Fibroblast of skin of abdomen (primary cell): ENCODE measurements around the gene LPCAT2.
A peak's percentile ranks its signal among the peaks of the same experiment; 100 is the strongest.

Experiments used
- DNase-seq: peaks from one replicate; pipeline ENCODE4 v3.0.0-alpha.2; 2013

The LPCAT2 gene

DNA sequence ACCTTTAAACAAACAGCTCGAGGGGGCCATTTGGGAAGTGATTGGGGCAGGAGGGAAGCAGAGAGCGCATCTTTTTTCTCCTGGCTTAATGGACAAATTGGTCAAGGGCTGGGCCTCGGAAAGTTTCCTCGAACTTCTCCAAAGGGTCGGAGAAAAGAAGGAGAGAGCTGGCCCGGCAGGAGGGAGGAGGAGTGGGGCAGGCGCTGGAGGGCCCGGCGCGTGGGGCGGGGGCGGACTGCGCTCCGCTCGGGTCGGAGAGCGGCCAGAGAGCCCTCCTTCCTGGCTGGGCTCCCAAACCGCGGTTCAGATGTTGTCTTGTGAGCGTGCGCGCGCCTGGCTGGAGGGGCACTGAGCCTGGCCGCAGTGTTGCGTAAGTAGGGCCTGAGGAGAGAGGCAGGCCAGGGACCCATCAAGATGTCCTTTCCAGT lies 28.6 kb upstream of the LPCAT2 start:
- DNase-seq, result peak; percentile 94

DNA sequence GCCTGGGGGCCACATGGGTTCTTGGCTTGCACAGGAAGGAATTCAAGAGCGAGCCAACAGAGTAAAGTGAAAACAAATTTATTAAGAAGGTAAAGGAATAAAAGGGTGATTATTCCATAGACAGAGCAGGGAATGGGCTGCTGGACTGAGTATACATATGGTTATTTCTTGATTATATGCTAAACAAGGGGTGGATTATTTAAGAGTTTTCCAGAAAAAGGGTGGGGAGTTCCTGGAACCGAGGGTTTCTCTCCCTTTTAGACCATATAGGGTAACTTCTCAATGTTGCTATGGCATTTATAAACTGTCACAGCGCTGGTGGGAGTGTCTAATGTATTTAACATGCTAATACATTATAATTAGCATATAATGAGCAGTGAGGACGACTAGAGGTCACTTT lies 27.8 kb upstream of the LPCAT2 start:
- no peak for DNase-seq

DNA sequence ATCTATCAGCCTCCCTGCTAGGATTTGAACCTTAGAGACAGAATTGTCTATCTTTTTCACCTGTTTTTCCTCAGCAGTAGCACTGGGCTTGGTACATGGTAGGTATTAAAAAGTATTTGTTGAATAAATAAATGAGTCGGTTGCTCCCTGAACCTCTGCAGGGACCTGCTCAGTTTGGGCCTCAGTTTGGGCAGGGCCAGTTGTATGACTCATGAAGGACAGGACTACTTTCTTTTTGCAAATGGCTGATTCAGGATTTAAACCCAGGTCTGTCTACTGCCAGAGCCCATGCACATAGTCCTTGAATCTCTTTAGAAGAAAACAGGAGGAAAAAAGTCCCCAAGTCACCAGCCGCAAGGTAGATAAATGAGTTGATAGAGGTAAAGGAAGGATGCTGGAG lies 26.8 kb upstream of the LPCAT2 start:
- DNase-seq, result no peak

DNA sequence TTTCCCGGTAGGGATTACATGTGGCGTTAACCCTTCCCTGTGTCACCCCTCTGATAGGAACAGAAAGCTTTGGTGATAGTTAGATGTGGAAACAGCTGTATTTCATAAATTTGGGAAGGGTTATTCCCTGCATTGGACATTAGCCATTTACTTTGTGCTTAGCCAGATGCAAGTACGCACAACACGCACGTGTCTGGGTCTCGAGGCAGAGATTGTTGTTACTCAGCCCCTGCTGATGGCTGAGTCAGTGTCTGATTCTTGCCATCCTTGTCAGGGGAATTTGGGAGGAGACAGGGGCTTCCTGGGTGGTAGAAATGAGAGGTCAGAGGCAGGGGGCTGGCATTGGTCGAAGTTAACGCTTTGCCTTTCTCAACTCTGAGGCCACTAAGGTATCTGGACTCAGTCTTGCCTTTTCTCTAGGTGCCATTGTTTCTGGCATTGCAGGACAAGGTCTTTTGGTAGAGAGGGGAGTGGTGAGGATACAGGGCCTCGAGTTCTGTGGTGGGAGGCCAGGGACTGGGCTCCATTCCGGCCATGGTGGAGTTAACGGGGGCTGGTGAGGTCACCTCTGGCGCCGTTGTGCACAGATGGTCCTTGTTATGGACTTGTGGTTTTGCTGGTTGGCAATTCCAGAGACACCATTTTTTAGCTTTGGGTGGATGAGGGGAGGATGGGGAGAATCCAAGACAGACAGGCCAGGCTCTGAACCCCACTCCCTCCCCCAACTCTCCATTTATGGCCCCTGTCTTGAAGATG lies 21.6 kb upstream of the LPCAT2 start:
- peak; percentile 98 for DNase-seq

DNA sequence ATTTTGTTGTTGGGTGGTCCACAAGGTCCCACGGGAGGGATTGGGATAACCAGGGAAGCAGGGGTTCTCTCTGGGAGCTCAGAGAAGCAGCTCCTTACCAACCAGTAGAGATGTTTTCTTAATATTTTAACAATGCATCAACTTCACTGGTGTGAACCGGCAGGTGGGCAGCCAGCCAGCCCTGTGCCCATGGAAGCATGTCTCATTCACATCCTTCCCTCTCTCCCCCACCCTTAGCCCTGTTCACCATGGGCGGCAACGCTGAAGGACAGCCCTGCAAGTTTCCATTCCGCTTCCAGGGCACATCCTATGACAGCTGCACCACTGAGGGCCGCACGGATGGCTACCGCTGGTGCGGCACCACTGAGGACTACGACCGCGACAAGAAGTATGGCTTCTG lies 20.6 kb upstream of the LPCAT2 start:
- no peak for DNase-seq

DNA sequence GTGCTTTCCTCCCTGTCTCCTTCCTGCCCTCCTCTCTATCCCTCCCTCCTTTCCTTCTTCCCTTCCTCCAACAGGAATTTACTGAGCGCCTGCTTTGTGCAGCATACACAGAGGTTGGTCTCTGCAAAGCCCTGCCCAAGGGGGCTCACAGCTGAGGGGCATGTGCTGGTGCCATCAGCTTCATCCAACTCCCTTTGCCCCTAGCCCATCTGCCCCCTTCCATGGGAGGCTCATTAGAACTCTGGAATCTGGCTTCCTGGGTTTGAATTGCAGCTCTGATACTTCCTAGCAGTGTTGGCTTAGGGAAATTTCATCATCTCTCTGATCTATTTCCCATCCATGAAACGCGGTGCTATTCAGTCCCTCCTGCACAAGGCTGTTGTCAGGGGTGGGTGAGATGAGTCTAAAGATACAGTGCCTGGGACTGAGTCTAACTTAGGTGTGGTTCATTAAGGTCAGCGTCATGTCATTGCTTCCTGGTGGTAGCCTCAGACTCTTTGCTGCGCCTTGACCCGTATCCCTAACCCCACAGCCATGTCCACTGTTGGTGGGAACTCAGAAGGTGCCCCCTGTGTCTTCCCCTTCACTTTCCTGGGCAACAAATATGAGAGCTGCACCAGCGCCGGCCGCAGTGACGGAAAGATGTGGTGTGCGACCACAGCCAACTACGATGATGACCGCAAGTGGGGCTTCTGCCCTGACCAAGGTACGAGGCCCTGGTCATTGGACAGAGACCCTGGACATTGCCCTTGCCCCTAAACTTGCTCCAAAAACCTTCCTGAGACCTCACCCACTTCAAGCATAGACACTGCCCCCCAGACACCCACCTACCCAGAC lies 19.5 kb upstream of the LPCAT2 start:
- no peak for DNase-seq

DNA sequence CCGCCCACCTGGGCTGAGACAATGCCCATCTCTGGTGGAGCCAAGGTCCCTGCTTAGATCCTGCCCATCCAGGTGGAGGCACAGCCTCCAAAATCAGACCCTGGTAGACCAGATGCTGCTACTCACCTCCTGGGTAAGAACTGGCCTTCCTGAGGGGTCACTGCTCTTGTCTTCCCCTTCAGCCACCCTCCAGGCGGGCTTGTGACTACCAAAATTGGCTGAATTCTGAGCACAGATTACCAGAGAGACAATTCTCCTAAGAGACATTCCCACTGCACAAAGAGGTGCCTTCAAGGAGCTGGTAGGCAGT lies 19.0 kb upstream of the LPCAT2 start:
- DNase-seq, result no peak

DNA sequence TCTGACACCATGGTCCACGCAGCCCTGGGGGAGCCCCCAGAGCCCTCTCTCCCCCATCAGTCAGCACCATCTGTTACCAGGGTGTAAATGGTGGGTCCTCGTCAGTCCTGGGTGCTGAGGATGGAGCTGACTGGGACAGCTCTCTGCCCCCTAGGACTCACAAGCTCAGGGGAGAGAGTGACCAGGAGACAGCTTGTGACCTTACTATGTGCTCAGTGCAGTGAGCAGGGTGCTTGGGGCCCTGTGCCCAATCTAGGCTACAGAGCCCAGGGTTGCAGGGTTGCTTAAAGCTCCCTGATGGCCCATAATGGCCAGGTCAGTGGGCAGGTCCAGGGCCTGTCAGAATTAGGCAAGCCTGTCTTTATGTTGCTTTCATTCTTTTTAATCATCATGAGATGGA lies 18.6 kb upstream of the LPCAT2 start:
- DNase-seq, result no peak

DNA sequence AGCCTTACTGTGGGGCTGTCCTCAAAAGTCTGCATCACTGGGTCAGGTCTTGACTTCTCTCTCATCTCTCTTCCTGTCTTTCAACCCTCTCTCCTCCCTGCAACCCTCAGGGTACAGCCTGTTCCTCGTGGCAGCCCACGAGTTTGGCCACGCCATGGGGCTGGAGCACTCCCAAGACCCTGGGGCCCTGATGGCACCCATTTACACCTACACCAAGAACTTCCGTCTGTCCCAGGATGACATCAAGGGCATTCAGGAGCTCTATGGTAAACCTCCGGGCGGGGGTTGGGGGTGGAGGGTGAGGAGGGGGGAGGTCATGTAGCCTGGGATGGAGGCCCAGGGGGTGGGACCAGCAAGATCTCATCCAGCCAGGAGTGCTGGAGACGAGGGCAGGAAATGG lies 17.2 kb upstream of the LPCAT2 start:
- no peak for DNase-seq

DNA sequence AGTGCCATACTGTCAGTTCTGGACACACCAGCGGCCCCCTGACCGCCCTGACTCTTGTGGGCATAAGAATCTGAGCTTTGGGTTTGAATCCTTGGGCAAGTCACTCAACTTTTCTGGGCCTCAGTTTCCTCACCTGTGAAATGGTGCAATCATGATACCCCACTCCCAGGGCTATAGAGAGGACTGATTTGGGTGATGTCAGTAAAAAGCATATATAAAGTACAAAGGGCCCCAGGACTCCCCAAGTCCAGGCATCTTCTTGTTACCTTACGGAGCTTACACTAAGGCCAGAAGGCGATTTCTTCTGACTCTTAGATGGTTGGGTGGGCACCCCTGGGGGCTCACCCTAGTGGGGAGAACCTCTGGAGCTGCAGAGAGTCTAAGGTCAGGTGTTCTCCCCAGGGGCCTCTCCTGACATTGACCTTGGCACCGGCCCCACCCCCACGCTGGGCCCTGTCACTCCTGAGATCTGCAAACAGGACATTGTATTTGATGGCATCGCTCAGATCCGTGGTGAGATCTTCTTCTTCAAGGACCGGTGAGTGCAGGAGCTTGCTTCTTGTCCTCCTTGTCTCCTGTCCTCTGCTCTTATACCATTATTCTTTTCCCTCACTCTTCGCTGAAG lies 16.0 kb upstream of the LPCAT2 start:
- no peak for DNase-seq

DNA sequence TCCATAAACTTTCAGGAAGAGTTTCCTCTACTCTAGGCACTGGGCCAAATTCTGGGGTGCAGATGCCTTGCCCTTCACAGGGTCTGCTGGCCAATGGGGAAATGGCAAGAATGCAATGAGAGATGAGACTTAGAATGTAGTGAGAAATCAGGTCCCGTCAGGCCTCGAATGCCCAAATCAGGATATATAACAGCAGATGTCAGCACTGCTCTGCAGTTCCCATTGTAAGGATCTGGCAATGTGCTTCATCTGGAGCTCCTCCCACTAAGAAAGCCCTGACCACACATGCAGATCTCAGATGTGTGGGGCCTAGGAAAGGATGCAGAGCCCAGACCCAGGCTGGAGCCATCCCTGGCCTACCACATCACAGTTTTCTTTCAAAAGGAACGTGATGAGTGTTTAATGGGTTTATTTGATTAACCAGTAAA lies 13.9 kb upstream of the LPCAT2 start:
- peak; percentile 99 for DNase-seq

DNA sequence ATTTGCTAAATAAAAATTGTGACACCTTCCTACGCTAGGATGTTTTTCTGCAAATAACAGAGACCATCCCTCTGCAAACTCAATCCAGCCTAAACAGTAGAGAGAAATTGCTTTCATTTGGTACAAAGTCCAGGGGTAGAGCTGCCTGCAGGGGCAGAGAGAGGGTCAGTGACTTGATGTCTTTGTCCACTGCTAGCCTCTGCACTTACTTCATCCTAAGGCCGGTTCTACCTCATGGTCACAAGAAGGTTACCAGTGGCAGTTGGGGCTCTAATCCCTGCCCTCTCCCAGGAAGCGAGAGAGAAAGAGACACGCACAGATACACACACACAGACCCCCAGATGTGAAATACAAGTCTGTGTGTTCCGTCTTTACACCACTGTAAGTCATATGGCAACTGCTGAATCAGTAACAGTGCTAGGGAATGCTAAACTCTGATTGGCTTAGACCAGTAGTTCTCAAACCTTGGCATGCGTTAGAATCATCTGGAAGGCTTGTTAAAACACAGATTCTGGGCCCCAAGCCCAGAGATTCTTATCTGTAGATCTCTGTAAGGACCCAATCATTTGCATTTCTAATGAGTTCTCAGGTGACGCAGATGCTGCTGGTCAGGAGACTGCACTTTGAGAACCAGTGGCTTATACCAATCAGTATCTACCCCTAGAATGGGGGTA lies 13.1 kb upstream of the LPCAT2 start:
- DNase-seq, result peak; percentile 92

DNA sequence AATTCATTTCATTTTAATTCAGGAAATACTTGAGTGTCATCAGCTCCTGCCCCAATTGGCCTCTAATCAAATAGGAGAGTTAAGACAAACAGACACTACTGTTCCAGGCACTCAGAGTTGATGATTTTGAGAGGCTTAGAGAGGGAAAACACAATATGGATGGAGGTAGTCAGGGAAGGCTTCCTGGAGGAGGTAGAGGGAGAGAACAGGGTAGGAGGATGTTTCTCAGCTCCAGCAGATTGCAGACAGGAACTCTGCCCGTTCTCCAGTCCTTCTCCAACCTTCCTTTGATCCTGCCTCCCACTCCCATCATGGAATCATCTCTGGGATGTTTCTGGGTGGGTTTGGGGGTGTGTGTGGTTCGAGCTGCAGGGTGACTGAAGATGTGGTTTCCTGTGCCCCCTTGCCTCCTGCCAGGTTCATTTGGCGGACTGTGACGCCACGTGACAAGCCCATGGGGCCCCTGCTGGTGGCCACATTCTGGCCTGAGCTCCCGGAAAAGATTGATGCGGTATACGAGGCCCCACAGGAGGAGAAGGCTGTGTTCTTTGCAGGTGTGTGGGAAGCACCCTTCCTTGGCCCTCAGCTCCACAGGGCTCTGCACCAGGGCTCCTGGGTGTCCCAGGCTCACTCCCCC lies 12.2 kb upstream of the LPCAT2 start:
- no peak for DNase-seq

DNA sequence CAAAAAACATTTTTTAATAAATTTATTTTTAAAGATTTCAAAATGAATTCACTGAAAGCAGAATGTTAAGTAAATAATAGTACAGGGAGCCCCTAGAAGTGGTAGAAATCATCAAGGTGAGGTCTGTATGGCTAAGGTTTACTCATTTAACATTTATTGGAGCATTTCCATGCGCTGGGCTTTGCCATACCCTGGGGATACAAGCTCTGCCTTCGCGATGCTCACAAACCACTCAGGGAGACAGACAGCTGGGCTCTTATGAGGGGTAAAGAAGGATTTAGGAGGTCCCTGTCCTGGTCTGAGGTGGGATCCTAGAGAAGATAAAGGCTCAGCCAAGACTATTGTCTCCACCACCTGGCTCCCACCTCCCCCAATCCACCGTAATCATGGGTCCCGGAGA lies 11.3 kb upstream of the LPCAT2 start:
- no peak for DNase-seq

DNA sequence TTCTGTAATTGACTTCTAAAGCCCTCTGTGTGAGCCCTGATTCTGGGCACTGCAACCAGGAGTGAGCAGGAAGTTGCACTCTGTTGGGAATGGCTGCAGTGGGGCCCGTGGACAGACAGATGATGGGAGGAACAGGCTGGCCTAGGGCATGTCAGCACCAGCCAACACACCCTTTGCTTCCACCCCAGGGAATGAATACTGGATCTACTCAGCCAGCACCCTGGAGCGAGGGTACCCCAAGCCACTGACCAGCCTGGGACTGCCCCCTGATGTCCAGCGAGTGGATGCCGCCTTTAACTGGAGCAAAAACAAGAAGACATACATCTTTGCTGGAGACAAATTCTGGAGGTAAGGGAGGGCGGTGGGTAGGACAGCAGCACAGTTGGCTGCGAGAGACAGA lies 10.8 kb upstream of the LPCAT2 start:
- no peak for DNase-seq

DNA sequence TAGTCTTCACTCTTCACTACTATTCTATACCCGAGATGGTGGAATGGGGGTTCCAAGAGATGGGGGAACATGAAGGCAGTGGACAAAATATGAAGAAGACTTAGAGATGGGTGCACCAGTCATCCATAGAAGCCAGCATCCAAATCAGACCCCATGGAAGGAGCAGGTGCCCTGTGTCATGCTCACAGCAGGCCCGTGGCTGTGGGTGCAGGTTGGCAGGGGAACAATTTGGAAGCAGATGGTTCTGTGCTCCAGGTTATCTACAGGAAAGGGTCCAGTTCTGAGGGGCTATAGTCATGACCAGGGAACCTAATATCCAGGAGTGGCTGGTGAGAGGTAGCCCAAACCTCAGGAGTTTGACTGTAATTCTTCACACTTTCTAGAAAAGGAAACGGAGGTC lies 9.6 kb upstream of the LPCAT2 start:
- DNase-seq, result no peak

DNA sequence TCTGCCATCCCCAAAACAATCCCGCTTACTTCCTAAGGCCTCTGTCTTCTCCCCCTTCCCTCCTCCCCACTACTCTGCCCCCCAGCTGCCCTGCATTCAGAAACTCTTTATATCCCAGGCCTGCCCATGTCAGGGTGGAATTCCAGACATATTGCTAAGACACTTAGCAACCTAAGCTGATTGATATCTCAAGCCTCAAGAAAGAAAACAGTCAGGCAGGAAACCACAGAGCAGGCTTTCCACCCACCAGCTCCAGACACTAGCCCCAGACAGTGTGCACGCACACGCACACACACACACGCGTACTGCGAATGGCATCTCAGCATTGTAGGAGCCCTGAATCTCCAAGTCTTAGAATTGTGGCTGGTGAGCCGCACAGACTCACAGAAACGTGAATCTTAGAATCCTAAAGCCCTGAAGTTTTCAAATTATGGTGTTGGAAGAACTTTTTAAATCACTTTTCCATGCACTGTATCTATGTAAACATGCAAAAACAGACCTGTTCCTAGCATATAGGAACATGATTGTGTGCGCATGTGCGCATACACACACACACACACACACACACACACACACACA lies 8.8 kb upstream of the LPCAT2 start:
- DNase-seq, result peak; percentile 100

DNA sequence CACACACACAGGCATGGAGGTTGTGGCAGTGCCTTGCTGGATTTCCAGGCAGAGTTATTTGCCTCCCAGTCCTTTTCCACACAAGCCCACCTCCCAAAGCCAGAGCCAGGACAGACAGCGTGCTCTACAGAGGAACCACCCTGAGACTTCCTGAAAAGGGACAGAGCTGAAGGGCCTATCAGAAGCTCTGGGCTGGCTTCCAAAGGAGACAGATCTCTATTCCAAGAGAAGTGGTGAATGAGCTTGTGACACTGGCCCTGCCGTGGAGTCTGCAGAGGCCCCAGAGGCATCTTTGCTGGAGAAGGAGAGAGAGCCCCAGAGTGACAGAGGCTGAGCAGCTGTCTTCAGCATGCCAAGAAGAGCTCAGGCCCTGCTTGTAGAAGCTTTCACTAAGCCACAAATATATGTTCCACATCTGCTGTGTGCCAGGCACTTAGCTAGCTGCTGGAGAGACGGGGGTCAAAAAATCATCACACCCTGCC lies 8.3 kb upstream of the LPCAT2 start:
- DNase-seq, result peak; percentile 60

DNA sequence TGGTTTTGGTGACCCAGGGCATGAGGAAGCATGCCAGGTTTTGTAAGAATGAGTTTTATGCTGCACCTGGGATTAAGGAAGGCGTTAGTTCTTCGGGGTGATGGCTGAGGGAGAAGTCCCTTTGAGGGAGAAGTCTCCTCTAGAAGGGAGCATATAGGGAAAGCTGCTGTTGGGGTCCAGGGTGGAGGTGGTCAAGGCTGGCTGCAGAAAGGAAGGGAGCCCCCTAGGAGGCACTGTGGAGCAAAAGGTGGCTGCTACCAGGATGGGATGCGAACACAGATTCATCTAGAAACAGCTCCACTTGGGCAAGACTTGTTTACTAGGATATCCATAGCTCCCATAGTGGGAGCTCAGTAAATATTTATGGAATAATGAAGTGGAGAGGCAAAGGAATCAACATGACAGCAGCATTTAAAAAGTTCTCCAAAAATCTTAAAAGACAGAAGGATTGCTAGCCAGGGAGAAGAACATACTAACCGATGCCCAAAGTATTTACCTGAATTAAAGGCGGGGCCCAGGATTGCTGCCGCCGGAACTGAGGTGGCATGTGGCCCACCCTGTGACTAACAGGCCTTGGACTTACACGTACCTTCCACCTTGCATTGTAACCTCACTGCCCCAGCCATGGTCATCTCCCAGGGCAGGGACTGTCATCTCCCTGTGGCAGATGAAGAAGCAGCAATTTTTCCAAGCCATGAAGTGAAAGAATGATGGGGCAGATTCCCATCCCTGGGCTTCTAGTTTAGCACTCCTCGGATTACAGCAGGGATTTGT lies 7.1 kb upstream of the LPCAT2 start:
- no peak for DNase-seq

DNA sequence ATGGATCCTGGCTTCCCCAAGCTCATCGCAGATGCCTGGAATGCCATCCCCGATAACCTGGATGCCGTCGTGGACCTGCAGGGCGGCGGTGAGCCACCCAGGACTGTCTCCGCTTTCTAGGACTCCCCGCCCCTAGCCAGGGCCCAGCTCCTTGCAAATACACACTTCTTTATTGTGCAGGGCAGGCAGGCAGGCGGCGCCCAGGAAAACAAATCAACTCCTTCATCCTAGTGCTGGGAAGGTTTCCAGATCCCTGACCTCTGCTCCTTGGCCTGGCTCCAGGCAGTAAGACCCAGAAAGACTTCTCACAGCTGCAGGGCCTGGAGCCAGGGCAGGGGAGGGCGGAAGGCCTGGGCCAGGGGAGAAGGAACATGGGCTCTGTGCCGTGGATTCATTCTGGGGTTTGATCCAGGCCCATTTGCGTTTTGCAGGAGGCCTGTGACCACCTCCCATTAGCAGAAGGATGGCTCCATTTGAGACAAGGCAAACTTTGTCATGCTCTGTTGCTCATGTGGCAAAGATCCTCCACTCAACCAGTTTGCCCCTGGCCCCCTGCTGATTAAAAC lies 6.0 kb upstream of the LPCAT2 start:
- DNase-seq, result peak; percentile 78
